NCI-H2029 treated with DMSO at 0.1 percent for 48 hours (cell line): Measurements from ENCODE around the gene BNIP5.
A peak's percentile ranks its signal among the peaks of the same experiment; 100 is the strongest.
"Not testable (repeated sequence)": the region's sequence is repeated elsewhere in the genome, so short reads cannot be mapped to it uniquely, and the experiment has no call there.

Experiments
- DNase-seq: peaks from one replicate; lab custom pipeline; 2025; lab: John Stamatoyannopoulos, UW

Gene BNIP5

DNA sequence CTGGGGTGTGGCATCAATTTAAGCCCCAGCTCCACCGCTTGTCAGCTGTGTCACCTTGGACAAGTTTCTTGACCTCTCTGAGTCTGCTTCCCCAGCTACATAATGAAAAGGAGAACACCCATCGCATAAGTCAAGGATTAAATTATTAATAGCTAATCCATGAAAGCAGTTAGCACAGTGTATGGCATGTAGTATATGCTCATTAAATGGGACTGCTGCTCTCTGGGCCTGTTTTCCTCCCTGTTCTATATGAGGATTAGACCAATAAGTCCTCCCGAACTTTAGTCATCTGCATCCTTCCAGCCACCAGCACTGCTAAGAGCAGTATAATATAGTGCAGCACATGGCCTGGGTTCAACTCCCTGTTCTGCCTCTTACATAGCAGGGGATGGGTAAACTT, 31.1 kb upstream of the BNIP5 start:
- DNase-seq, result no peak

DNA sequence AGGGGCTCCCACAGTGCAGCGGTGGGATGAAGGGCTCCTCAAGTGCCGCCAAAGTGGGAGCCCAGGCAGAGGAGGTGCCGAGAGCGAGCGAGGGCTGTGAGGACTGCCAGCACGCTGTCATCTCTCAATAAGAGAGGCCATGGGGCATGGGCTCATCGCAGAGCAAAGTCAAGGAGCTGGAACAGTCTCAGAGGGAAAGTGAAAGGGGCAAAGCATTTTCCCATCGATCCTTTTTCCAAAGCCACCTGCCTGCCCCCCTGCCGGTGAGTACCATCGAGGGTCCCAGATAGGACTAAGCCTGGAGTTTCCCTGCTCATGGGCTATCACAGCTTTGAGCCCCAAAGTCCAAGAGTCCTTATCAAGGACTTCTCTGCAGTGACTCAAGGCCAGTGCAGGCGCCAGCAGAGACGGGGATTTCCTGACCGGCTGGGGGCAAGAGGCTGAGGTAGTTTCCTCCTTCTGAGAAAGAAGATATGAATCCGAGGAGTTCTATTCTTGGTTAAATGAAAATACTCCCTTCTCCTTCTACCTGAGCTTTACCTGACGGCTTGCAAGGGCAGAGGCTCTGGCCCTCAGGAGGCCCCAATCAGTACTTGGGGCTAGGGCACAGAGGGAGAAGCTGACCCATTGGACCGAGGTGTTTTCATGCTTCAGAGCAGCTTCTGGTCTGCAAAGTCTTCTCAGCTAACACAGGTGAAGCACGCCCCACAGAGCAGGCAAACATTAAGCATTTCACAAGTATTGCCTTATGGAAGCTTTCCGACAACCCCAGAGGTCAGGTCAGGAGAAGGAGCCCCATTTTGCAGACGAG, 28.2 kb upstream of the BNIP5 start:
- no peak for DNase-seq

DNA sequence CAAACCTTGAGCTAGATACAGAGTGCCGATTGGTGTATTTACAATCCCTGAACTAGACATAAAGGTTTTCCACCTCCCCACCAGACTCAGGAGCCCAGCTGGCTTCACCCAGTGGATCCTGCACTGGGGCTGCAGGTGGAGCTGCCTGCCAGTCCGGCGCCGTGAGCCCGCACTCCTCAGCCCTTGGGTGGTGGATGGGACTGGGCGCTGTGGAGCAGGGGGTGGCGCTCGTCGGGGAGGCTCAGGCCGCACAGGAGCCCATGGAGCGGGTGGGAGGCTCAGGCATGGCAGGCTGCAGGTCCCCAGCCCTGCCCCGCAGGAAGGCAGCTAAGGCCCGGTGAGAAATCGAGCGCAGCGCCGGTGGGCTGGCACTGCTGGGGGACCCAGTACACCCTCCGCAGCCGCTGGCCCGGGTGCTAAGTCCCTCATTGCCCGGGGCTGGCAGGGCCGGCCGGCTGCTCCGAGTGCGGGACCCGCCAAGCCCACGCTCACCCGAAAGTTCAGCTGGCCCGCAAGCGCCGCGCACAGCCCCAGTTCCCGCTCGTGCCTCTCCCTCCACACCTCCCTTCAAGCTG, 27.5 kb upstream of the BNIP5 start:
- not testable (repeated sequence) for DNase-seq

DNA sequence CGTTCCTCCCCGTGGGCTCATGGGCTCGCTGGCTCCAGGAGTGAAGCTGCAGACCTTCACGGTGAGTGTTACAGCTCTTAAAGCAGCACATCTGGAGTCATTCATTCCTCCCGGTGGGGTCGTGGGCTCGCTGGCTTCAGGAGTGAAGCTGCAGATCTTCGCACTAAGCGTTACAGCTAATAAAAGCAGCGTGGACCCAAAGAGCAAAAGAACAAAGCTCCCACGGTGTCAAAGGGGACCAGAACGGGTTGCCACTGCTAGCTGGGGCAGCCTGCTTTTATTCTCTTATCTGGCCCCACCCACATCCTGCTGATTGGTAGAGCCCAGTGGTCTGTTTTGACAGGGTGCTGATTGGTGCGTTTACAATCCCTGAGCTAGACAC, 26.7 kb upstream of the BNIP5 start:
- not testable (repeated sequence) for DNase-seq

DNA sequence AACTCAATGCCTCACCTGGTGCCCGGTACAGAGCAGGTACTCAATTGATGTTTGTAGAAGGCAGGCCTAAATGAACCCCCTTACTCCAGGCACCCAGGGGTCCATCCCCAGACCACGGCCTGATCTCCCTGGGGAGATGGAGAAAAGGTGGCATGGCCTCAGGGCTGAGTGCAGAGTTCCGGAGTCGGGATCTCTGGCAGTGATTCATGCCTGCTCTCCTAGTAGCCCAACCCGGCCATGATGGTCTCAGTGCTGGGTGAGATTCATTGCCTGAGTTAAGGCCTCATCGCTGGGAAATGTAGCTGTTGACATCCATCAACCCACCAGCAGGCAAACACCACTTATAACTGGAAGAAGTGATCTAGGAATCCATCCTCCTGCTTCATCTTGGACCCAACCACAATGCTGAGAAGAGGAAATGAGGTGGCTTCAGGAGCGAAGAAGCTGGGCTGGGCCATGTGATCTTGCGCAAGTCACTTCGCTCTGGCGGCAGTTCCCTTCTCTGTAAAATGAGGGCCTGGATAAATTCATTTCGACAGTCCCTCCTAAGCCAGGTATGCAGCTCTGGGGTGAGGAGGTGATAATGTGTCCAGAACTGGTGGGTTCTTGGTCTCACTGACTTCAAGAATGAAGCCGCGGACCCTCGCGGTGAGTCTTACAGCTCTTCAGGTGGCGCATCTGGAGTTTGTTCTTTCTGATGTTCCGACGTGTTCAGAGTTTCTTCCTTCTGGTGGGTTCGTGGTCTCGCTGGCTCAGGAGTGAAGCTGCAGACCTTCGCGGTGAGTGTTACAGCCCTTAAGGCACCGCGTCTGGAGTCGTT, 26.1 kb upstream of the BNIP5 start:
- DNase-seq, result no peak

DNA sequence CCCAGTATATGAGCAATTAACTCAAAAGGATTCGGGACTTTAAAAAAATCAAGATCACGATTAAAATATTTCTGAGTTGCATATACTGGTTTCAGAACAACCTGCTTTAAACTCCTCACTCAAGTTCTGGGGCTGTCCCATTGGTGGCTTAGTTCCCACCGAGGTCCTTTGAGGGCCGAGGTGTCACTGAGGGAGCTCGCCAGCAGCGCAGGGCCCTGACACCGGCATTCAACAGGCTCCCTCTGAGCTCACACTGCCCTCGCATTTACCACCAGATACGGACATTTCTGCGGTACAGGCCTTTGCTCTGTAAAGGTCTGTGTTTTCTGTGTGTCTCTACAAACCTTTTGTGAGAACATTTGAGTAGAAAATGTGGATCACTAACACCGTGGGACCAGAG, 24.4 kb upstream of the BNIP5 start:
- no peak for DNase-seq

DNA sequence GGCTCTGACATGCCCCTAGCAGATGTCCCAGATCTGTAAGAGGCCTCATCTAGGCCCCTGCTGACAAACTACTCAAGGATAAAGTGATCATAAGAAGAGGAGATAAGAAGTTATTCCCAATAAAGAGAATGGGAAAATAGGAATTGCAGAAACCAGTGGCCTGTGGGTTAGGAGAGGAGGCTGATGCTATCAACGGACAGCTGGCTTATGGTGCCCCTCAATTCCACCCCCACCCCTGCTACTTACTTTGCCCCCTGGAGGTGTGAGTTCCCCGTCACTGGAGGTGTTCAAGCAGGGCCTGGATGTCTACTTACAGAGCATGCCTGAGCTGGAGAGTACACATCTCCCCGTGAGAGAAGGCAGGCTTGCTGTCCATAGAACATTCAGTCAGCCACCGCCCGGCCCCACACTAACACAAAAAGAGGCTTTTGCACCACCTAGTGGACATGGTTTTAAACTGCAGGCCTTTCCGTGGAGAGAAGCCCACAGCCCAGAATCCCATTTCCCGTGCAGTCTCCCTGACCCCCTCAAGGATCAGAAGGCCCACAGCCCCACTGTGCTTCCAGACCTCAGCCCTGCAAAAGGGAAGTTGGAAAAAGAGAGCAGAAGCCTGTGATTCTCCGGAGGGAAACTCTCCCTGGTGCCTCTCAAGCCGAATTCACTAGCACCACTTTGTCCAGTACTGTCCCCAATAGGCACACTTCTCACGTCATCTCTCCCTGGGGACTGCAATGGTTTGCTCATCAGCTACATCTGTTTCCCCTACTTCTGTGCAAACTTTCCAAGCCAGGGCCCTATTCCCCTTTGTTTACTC, 23.8 kb upstream of the BNIP5 start:
- peak; percentile 74 for DNase-seq

DNA sequence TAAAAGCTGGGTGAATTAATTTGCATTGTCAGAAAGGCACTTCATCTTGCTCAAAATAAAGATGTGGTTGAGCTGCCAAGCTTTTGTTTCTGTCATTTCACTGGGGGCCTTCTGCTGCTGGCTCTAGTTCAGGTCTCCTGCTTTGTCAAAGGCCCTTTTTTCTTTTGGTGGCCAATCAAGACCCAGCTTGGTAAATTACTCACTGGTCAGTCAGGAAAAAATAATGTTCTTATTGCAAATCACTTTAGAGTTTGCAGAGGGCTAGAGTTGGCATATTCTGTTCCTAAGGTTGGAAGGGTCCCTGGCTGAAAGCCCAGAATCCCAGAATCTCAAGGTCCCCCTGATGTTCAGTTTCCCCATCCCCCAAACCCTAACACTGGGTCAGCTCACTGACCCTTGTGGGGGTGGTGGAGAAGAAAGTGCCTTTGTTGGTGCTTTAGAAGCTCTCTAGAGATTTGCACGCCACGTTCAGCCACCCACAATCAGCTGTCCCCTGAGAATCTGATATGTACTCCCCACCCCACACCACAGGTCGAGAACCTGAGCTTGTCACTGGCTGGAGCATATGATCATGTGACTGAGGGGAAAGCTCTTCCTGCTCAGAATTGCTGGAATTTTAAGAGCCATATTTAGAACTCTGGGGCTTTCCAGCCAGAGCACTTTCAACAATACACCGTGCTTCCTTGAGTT, 21.7 kb upstream of the BNIP5 start:
- no peak for DNase-seq

DNA sequence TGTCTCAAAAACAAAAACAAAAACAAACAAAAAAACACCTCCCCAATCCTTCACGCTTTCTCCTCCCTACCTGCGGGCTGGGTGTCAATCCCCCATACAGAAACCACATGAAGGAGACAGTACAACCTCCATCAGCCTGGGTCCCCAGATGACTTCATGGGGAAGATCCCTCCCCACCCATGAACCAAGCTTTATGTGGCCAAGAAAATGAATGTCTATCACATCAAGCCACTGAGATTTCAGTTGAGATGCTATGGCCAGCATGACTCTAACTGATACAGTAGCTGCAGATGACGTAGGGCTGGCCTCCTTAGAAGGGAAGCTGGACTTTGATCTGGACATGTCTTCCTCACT, 21.2 kb upstream of the BNIP5 start:
- no peak for DNase-seq

DNA sequence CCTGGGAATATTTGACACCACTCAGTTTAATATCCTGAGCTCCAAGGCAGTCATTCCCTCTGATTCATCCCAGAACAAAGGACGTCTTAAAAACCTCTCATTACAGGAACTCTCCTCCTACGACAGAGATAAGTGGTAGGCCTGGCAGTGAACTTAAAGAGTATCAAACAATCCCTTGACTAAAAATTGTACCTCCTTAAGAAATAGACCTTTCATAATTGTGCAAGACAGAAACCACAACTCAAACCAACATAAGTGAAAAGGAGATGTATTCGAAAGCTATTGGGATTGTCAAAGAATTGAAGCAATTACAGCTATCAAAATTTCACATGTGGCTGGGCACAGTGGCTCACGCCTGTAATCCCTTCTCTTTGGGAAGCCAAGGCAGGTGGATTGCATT, 19.1 kb upstream of the BNIP5 start:
- no peak for DNase-seq

DNA sequence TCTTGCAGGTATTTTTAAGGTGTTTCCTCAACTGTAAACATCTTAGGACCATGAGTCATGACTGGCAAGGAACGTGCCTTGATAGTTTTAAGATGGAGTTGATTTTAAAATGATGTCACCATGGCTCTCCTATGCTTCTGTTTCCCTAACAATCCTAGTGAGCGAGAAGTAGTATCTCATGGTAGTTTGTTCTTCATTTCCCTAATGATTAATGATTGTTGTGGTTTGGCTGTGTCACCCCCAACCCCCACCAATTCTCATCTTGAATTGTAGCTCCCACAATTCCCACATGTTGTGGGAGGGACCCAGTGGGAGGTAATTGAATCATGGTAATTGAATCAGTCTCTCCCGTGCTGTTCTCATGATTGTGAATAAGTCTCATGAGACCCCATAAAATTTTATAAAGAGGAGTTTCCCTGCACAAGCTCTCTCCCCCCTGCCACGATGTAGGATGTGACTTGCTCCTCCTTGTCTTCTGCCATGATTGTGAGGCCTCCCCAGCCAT, 16.8 kb upstream of the BNIP5 start:
- DNase-seq, result no peak

DNA sequence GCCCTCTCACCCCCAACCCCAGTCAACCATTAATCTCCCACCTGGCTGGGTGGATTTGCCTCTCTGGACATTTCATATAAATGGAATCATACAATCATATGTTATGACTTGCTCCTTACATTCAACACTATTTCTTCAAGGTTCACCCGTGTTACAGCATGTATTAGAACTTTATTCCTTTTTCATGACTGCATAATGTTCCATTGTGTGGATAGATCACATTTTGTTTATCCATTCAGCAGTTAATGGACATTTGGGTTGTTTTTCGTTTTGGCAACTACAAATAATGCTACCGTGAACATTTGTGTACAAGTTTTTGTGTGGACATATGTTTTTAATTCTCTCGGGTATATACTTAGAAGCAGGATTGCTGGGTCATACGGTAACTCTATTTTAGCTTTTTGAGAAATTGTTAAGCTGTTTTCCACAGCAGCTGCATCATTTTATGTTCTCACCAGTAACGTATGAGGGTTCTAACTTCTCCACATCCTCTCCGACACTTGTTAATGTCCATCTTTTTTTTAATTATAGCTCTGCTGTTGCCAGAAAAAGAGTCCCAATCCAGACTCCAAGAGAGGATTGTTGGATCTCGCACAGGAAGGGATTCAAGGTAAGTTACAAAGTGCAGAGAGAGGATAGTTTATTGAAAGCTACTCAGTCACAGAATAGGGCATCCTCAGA, 15.9 kb upstream of the BNIP5 start:
- DNase-seq, result no peak

DNA sequence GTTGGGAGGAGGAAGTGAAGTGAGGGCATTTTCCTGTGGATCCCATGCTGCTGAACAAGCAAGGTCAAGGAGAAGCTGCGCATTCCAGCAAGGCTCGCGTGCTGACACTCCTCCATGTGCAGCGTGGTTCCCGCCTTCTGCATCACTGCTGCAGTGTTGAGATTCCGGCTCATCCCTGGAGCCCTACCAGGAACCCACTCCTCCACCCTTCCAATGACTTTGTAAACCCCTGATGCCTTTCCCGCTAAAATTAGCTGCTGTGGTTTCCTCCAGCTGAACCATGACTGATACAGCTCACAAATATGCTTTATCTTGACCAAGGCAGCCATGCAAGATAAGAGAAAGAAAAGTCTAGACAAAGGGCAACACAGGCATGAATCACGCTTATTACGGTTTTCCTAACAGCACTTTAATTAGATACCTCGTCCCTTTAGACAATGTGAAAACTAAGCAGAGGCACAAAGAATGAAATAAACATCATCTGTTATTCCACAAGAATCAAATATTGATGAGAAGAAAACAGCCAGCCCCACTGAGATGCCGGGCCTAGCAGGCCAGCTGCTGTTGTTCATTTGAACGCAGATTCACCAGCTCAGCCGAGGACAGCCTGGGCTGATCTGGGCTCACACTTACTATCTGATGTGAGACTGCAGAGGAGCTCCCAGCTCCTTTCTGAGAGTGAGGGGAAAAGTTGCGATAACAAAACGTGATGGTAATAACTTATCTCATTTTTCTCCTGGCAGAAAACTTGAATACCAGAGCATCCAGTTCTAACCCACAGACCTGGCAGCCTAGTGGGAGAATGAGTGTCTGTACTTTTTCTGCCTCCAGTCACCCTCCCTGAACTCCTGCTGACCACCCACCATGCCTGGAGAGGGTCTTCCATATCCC, 14.2 kb upstream of the BNIP5 start:
- DNase-seq, result no peak

DNA sequence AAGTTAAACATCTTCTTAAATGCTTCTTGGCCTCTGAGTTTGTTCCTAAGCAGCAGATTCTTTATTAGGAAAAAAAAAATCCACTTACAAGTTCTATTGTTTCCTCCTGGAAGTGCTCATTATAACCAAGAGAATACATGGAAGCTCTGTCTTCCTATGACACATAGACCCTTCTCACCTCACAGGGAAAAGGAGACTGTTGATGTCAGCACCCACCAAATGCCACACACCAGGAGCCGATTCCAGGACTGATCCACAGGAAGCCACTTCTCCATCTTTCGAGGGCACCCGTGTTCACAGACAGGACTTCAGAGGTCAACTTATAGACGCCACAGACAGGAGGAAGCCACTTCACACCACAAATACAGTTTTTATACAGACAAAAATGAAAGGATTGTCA, 13.4 kb upstream of the BNIP5 start:
- DNase-seq, result no peak

DNA sequence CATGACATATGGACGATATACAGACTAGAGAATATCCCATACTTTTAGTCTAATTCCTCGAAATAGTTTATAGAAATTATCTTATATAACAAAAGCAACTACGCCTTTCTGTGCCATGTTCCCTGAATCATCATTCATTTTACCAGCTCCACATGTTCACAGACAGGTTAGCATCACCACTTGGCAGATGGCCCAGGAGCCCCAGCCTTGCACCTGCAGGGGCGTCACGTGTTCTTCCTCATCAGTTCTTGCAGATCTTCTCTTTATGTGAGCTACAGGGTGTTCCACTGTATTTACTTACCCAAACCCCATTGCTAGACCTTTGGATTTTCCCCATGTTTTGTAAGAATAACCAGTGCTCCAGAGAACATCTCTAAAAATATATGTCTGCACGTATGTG, 12.6 kb upstream of the BNIP5 start:
- DNase-seq, result peak; percentile 81

DNA sequence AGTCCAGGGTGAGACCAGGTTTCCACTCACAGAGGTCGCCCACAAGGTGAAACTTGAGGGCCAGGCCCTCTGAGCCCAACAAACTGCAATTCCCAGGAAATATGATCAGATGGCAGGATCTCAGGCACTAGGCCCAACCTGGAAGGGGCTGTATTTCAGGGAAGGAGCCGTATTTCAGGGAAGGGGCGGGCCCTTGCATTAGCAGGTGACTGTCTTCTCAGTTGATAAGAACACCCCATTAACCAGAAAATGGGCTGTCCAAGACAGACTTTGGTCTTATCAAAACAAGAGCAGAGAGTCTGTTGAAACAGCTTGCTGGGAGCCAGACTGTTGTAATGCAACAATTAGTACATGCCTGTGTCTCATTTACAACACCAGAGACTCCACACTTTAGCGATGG, 10.9 kb upstream of the BNIP5 start:
- no peak for DNase-seq

DNA sequence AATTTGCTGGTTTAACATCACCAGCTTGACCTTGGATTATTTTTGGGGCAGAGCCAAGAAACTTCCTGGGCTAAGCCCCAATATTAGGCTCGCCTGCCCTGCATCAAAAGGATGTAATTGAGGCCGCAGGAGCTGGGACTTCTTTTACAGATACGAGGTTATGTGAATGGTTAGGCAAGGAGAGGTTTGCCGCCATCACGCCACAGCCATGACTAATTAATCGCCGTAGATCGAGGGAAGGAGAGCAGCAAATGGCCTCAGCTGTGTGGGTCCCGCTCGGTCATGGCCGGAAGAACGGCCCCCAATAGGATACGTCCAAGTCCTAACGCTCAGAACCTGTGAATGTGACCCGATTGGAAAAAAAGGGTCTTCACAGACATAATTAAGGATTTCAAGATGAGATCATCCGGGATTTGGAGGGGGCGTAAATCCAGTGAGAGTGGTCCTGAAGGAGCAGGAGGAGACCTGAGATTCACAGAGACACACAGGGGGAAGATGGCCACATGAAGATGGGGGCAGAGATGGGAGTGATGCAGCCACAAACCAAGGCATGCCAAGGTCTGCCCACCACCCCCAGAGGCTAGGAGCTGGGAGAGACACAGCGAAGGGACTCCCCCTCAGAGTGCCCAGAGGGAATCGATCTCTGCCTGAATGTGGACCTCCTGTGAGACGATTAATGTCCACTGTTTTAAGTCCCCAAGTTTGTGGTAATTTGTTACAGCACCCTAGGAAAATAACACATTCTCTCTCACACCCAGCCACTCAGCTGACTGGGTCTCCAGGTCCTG, 10.0 kb upstream of the BNIP5 start:
- DNase-seq, result no peak

DNA sequence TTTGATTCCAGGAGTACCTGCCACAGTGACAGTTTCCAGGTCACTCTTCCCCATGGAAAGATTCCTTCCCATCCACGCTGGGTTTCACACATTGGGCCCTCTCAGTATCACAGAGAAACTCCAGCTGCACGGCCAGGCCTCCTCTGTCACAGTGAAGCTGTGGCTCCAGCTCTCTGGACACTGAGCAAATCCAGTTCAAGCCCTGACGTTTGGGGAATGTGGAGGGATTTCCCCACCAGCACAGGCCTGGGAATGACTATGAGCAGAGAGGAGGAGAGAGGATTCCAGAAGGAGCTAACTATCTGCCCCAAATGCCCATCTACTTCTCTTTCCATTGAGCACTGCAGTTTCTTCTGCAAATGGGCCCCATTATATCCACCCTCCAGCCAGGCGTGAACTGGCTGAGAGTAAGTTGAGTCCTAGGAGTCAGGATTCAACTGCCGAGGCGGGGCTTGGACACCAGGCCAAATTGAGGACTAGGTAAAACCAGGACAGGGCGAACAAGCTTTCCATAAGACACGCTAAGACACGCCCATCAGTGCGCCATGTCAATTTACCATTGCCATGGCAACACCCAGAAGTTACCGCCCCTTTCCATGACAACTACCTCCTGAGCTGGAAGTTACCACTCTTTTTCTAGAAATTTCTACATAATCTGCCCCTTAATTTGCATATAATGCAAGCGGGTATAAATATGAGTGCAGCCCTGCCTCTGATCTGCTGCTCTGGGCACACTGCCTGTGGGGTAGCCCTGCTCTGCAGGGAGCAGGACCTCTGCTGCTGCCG, 9.2 kb upstream of the BNIP5 start:
- no peak for DNase-seq
